Mucosa of descending colon (tissue), 3 donors: ENCODE measurements around the gene JUND. TPM values are rescaled to one million over a fixed set of nuclear protein-coding genes. Genes with fewer than 3 reads are reported as not detected.
"Not testable (repeated sequence)": the region's sequence is repeated elsewhere in the genome, so short reads cannot be mapped to it uniquely, and the experiment has no call there.

Source experiments
- ATAC-seq: fragments of 200-7000 bp; cut with Tn5 transposase; one replicate; pipeline ENCODE4 v1.9.1; 2020; ENCODE audit warnings: mild to moderate bottlenecking, moderate library complexity
- DNase-seq, 3 donors: peaks; one replicate each; pipeline ENCODE4 v3.0.0-alpha.2; 2020
- H3K36me3 ChIP-seq: fragments of 200-600 bp; one replicate; pipeline ENCODE4 v1.8.0; 2021; ENCODE audit warnings: low read depth, mild to moderate bottlenecking
- H3K4me1 ChIP-seq: fragments of 200-600 bp; one replicate; pipeline ENCODE4 v1.8.0; 2021; ENCODE audit warnings: low read depth, mild to moderate bottlenecking
- H3K4me3 ChIP-seq: fragments of 200-600 bp; one replicate; pipeline ENCODE4 v1.8.0; 2021; ENCODE audit warnings: mild to moderate bottlenecking
- H3K9me3 ChIP-seq: fragments of 200-600 bp; one replicate; pipeline ENCODE4 v1.8.0; 2021; ENCODE audit warnings: mild to moderate bottlenecking
- intact Hi-C, 2 donors: fragments of 100-400 bp; cut with DNase I in 1 of 2; cut with micrococcal nuclease in 1 of 2; formaldehyde crosslinking; loops; one replicate each; pipeline versions ENCODE4 v1.11.0 to v1.11.1; 2022; cut with DNase I, micrococcal nuclease
- long read RNA-seq, 2 donors: library from polyadenylated mRNA; unstranded; transcript quantifications; one replicate each; pipeline ENCODE4 v2.0.0, GENCODE V29; 2019 to 2021
- total RNA-seq, 3 donors: library from RNA; stranded (reverse); fragmentation: NEBNext Ultra II Directional in 2 of 3; extraction: Animal tissue kit (Norgen Biotek cat#: 25700) in 2 of 3; gene quantifications; one replicate each; pipeline versions ENCODE4 v1.2.1 to v1.2.4, GENCODE V29; 2021 to 2023
- TF ChIP-seq, protein P1 (sequence below): fragments of 200-600 bp; IDR thresholded peaks from one replicate; pipeline ENCODE4 v1.8.0; 2022; ENCODE audit warnings: antibody characterized with exemption, mild to moderate bottlenecking
- donor health status: DM: no; HTN: no; CAD: no; lungs with moderate emphysema.
- donor health status: DM: no; HTN: no; CAD: no.
- donor health status: DM: no; HTN: yes; CAD: no.

JUND gene
- total RNA-seq: 100 to 1,000 TPM; 267 to 328 (median 295) TPM
- long read RNA-seq, donor 1, transcript JUND-201 (1 exons, 1,863 nt): major isoform, 1,623 of 1,625 reads
- long read RNA-seq, donor 1, partial matches to known transcripts: 0 of 1,625 reads
- long read RNA-seq, donor 1, other reads (novel, unspliced or antisense): 1 of 1,625 reads
- long read RNA-seq, donor 2, transcript JUND-201 (1 exons, 1,863 nt): major isoform, 42 of 42 reads
- long read RNA-seq, donor 2, partial matches to known transcripts: 0 of 42 reads
- long read RNA-seq, donor 2, other reads (novel, unspliced or antisense): 0 of 42 reads

DNA sequence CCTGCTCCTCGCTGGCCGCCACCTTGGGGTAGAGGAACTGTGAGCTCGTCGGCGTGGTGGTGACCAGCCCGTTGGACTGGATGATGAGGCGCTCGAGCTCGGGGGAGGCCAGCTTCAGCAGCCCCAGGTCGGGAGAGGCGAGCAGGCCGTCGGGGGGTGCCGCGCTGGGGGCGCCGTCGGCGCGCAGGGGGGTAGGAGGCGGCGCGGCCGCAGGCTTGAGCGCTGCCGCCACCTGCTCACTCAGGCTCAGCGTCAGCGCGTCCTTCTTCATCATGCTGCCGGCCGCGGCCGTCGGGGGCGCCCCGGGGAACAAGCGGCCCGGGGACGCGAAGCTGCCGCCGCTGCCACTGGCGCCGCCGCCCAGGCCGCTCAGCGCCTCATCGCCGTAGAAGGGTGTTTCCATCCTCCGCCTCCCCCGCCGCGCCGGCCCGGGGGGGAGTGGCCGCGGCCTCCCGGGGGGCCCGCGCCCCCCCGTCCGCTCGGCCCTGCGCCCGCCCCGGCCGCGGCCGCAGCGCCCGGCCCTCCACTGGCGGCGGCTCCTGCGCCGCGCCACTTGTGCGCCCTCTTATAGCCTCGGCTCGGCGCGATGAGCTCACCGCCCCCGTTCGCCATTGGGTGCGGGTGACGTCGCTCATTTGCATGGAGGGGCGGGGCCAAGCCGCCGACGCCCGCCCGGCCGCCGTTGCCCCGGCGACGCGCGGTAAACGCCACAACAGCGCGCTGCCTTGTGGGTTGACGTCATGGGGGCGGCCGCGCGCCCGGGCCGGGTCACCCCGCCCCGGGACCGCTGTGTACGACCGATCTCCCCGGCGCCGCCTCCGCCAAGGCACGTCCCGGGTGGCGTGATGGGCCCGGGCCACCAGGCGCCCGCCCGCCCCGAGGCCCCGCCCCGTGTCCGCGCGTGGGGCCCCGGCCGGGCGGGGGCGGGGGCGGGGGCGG is at the start of gene JUND:
JUND (minus strand) TSS at position 541 of the 939 bp plus-strand sequence; CDS start at position 403, 138 bp downstream.
- TF ChIP-seq, protein P1, sequence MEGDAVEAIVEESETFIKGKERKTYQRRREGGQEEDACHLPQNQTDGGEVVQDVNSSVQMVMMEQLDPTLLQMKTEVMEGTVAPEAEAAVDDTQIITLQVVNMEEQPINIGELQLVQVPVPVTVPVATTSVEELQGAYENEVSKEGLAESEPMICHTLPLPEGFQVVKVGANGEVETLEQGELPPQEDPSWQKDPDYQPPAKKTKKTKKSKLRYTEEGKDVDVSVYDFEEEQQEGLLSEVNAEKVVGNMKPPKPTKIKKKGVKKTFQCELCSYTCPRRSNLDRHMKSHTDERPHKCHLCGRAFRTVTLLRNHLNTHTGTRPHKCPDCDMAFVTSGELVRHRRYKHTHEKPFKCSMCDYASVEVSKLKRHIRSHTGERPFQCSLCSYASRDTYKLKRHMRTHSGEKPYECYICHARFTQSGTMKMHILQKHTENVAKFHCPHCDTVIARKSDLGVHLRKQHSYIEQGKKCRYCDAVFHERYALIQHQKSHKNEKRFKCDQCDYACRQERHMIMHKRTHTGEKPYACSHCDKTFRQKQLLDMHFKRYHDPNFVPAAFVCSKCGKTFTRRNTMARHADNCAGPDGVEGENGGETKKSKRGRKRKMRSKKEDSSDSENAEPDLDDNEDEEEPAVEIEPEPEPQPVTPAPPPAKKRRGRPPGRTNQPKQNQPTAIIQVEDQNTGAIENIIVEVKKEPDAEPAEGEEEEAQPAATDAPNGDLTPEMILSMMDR: no peak
- H3K9me3 ChIP-seq: no peaks in the 10 kb centered on the region
- intact Hi-C loops: loop anchor here in 1 of 2 donors (5.0 kb wide), 1 partner anchor 41 kb away; the partner anchor contains the start of gene LSM4
- peak; percentile 69 for ATAC-seq
- peak; percentile 97 to 99 (median 98) for DNase-seq
- H3K4me1 ChIP-seq: peaks cover 52% of the 10 kb centered on the region
- H3K4me3 ChIP-seq: peak within 1 kb of the TSS; percentile 98
- no peaks in the 10 kb centered on the region for H3K36me3 ChIP-seq

DNA sequence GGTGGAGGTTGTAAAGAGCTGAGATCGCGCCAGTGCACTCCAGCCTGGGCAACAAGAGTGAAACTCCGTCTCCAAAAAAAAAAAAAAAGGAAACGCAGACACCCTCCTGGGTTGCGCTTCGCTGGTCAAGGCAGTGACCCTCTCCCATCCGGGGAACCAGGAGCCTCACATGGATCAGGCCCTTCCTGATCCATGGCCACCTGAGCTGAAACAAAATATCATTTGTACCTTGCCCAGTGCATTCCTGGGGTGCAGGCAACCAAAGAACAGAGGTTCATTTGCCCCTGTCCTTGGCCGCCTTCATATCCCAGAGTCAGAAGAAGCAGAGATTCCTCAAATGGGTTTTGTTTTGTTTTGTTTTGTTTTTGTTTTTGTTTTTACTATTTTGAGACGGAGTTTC is 49.4 kb upstream of the JUND start:
- intact Hi-C loops: no loop called here
- DNase-seq (no peak), ATAC-seq (no peak)
- TF ChIP-seq, protein P1: no peak
- no peak overlapping the region for H3K4me3 ChIP-seq
- no peaks in the 10 kb centered on the region for H3K36me3 ChIP-seq
- peaks cover 14% of the 10 kb centered on the region for H3K4me1 ChIP-seq
- no peaks in the 10 kb centered on the region for H3K9me3 ChIP-seq

DNA sequence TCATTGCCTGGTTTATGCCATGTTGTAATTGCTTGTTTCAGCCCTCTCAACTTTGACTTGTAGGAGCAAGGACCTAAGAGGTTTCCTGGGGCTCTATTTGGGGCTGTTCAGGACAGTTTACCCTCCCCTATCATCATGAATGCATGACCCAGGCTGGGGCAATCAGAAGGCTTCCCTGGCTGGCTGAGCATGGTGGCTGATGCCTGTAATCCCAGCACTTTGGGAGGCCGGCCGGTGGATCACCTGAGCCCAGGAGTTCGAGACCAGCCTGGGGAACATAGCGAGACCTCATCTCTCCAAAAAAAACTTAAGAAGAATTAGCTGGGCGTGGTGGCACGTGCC is 47.6 kb upstream of the JUND start:
- no peak for ATAC-seq

DNA sequence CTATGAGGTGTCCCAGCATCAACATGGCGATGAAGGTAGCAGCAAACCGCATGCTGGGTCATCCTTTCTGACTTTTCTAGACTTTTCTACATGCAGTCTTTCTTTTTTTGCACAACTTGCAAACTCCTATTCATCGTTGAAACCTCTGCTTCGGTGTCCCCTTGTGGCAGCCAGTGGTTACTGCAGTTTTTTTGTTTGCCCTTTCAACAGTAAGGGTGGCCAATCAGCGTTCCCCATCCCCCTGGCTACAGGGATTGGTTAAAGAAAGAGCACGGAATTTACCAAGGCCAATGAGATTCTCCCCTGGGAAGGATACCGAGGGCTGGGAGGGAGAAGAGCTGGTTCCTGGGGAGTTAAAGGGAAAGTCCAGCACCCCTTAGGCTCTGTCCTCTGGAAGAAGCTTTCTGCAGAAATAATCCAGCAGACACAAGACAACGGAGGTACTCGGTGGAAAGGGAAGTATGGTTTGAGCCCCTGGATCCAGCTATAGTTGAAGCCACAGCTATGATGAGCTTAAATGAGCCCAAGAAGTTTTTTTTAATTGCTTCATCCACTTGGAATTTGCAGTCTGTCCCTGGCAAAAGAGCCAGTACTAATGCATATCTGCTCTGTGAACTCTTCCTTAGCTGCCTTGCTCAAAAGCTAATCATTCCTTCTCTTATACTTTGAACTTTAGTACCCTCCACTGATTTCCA is 47.1 kb upstream of the JUND start:
- Histone ChIP-seq H3K36me3 (no peaks in the 10 kb centered on the region), H3K4me1 (peaks cover 16% of the 10 kb centered on the region), H3K4me3 (no peak overlapping the region), H3K9me3 (no peaks in the 10 kb centered on the region)
- TF ChIP-seq, protein P1: peak; percentile 77
- intact Hi-C loops: loop anchor here in 1 of 2 donors (5.0 kb wide), 1 partner anchor 216 kb away; no protein-coding TSS in a partner anchor
- peak; percentile 67 to 95 (median 85) for DNase-seq
- peak; percentile 97 for ATAC-seq

More for the DNA sequence above, 47.6 kb upstream of the JUND start:
- DNase-seq: no peak
- H3K4me3 ChIP-seq: no peak overlapping the region
- intact Hi-C loops: loop anchor here in 1 of 2 donors (5.0 kb wide), 1 partner anchor 217 kb away; no protein-coding TSS in a partner anchor
- peaks cover 14% of the 10 kb centered on the region for H3K4me1 ChIP-seq
- TF ChIP-seq, protein P1: no peak
- H3K9me3 ChIP-seq: no peaks in the 10 kb centered on the region
- no peaks in the 10 kb centered on the region for H3K36me3 ChIP-seq

DNA sequence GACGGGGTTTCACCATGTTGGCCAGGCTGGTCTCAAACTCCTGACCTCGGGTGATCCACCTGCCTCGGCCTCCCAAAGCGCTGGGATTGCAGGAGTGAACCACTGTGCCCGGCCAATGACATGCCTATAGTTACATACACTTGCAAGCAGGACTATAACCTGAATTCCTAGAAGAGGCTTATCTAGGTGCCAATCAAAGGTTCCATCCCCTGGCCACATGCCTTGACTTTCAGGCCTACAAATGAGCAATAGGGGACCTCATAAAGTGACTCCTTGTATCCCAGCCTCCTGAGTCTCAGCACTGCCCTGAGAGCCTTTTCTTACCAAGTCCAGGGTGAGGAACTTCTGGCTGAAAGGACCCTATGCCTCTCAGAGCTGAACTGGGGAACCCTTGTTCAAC is 45.4 kb upstream of the JUND start:
- TF ChIP-seq, protein P1: no peak
- no peak for ATAC-seq
- DNase-seq: no peak
- peaks cover 25% of the 10 kb centered on the region for H3K4me1 ChIP-seq
- no peaks in the 10 kb centered on the region for H3K9me3 ChIP-seq
- H3K36me3 ChIP-seq: no peaks in the 10 kb centered on the region
- no peak overlapping the region for H3K4me3 ChIP-seq
- intact Hi-C loops: loop anchor here in 1 of 2 donors (5.0 kb wide), 1 partner anchor 214 kb away; no protein-coding TSS in a partner anchor

DNA sequence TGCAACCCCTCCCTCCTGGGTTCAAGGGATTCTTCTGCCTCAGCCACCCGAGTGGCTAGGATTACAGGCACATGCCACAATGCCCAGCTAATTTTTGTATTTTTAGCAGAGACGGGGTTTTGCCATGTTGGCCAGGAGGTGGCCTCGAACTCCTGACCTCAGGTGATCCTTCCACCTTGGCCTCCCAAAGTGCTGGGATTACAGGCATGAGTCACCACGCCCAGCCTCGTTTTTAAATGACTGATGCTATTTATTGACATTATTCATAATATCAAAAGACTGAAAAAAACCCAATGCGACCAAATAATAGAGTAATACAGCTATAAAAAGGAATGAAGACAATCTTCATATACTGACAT is 42.9 kb upstream of the JUND start:
- not testable (repeated sequence) for H3K9me3 ChIP-seq, DNase-seq, H3K36me3 ChIP-seq, ATAC-seq, H3K4me3 ChIP-seq
- H3K4me1 ChIP-seq: peaks cover 43% of the 10 kb centered on the region
- intact Hi-C loops: loop anchor here (5.0 kb wide), 2 partner anchors 42 to 47 kb away; partner anchors contain the start of gene JUND (in 1 of the 2)
